ENCODE measurements around the gene CCDC88C. TPM values are rescaled to one million over a fixed set of nuclear protein-coding genes. Genes with fewer than 3 reads are reported as not detected.

The CCDC88C gene
- total and polyA plus RNA-seq, 12 donors, result 2.2 to 8.4 (median 4.9) TPM

GRCh38 chr14:91324606-91325575 is 92.7 kb downstream of the CCDC88C start:
- WGBS, 2 donors, result 30 to 39% methylated on average over 20 of the region's 20 CpGs
- no peaks in the 10 kb centered on the region for H3K9me3 ChIP-seq
- peaks cover 4 to 85% (median 64%) of the 10 kb centered on the region in 9 donors for H3K4me1 ChIP-seq
- DNase-seq (no peak), ATAC-seq (peak in 6 of 8 donors; percentile 1 to 40 (median 4))
- peak overlapping the region in 9 of 10 donors; percentile 12 to 60 (median 46) for H3K4me3 ChIP-seq
- H3K27ac ChIP-seq, result peak overlapping the region; percentile 23 to 90 (median 79)
- intact Hi-C loops (cut with DNase I), result loop anchor here in 4 of 10 donors (2.0 to 5.0 kb wide), 3 partner anchors 47 to 94 kb away; partner anchors contain the start of gene CCDC88C (in 2 of the 4)
- TF ChIP-seq CTCF (IDR thresholded peaks at IDR 0.05), result no peak
- peaks cover 0 to 11% (median 0%) of the 10 kb centered on the region in 7 donors for H3K27me3 ChIP-seq
- peaks cover 0 to 29% (median 0%) of the 10 kb centered on the region in 9 donors for H3K36me3 ChIP-seq

GRCh38 chr14:91323671-91324605 is 93.7 kb downstream of the CCDC88C start:
- intact Hi-C loops (cut with DNase I), result loop anchor here (1.0 to 5.0 kb wide), 5 partner anchors 48 to 95 kb away; partner anchors contain the start of gene CCDC88C (in 2 of the 10)
- Histone ChIP-seq H3K4me1 (peaks cover 4 to 77% (median 56%) of the 10 kb centered on the region in 9 donors), H3K36me3 (peaks cover 0 to 37% (median 0%) of the 10 kb centered on the region in 9 donors), H3K27ac (peak overlapping the region; percentile 23 to 90 (median 79)), H3K9me3 (no peaks in the 10 kb centered on the region), H3K4me3 (peak overlapping the region in 9 of 10 donors; percentile 12 to 60 (median 46)), H3K27me3 (peaks cover 0 to 2% (median 0%) of the 10 kb centered on the region in 7 donors)
- WGBS, 2 donors, result 15 to 19% methylated on average over 25 of the region's 25 CpGs
- ATAC-seq (peak; percentile 85 to 96 (median 91)), DNase-seq (peak; percentile 87 to 89)
- peak in 8 of 9 donors; percentile 91 to 98 (median 96) for TF ChIP-seq CTCF (IDR thresholded peaks at IDR 0.05)

GRCh38 chr14:91323031-91323430 is 94.6 kb downstream of the CCDC88C start:
- intact Hi-C loops (cut with DNase I), result loop anchor here in 9 of 10 donors (1.0 to 5.0 kb wide), 5 partner anchors 49 to 96 kb away; partner anchors contain the start of gene CCDC88C (in 2 of the 9)
- Histone ChIP-seq H3K36me3 (peaks cover 0 to 40% (median 0%) of the 10 kb centered on the region in 9 donors), H3K4me3 (peak overlapping the region in 1 of 10 donors; percentile 53), H3K4me1 (peaks cover 4 to 75% (median 62%) of the 10 kb centered on the region in 9 donors), H3K27me3 (no peaks in the 10 kb centered on the region), H3K9me3 (no peaks in the 10 kb centered on the region), H3K27ac (peak overlapping the region; percentile 16 to 90 (median 79))
- ATAC-seq (no peak), DNase-seq (no peak)
- no peak for TF ChIP-seq CTCF (IDR thresholded peaks at IDR 0.05)
- WGBS, 2 donors, result 89 to 92% methylated on average over 6 of the region's 6 CpGs

All from heart right ventricle (tissue), 16 donors.